ENCODE results near the gene KMT2D.

The KMT2D gene

DNA sequence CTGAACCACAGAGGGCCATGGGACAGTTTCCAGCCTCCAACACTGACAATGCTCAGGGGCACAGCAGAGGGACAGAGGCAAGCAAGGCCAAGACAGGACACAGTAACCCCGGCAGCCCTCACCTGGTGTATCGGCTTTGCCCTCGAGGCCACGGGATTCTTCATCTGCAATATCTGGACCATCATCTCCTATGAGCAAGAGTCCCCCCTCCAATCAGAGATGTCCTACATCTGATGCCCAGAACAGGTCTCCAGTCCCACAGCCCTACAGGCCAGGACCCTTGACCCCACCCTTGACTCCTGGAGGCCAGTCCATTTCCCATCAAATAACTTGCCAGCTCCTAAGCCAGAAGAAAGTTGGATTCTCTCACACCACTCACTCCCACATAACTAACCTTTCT lies 17.4 kb downstream of the KMT2D start:
- Histone ChIP-seq H3K27me3 (ENCODE audit: control insufficient read depth in 2 of 2, insufficient read depth in 2 of 2, low read length in 2 of 2) (no peaks in the 10 kb centered on the region), H3K27ac (ENCODE audit: low read depth in 2 of 2, low read length in 2 of 2) (no peak overlapping the region), H3K9ac (ENCODE audit: low read depth in 1 of 2, low read length in 2 of 2) (no peak overlapping the region), H3K9me3 (ENCODE audit: control insufficient read depth in 2 of 2, low read length in 2 of 2) (no peaks in the 10 kb centered on the region), H3K4me1 (ENCODE audit: control insufficient read depth in 2 of 2, insufficient read depth in 2 of 2, low read length in 2 of 2) (no peaks in the 10 kb centered on the region), H3K4me3 (ENCODE audit: low read length in 2 of 2) (no peak overlapping the region), H3K36me3 (ENCODE audit: control insufficient read depth in 2 of 2, insufficient read depth in 2 of 2, low read length in 2 of 2) (peaks cover 82 to 88% of the 10 kb centered on the region in 2 donors)

DNA sequence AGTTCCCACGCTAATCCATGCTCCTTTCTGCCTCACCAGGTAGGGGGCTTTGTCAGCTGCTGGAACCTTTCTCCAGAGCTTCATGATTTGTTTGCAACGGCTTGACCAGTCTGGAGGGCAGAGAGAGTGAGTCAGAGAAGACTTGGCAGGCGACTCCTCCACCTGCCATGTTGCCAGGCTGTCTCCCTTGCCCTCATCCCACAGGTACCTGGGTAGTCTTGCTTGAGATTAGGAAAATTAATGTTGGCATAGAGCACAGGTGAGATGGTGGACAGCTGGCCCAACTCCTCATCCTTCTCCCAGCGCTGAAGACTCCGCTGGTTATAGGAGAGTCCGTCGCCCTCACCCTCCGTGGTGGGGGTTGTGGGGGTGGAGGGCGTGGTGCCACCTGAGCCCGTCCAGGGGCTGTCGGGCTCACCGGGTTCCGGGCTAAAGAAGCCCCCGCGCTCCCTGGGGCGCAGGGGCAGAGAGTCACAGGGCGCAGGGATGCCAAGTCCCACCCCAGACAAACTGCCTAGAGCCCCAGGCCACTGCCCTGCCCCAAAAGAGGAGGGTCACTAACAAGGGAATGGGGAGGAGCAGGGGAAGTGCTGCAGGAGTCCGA lies 18.6 kb downstream of the KMT2D start:
- Histone ChIP-seq H3K9me3 (ENCODE audit: control insufficient read depth in 2 of 2, low read length in 2 of 2) (no peaks in the 10 kb centered on the region), H3K27ac (ENCODE audit: low read depth in 2 of 2, low read length in 2 of 2) (no peak overlapping the region), H3K9ac (ENCODE audit: low read depth in 1 of 2, low read length in 2 of 2) (no peak overlapping the region), H3K36me3 (ENCODE audit: control insufficient read depth in 2 of 2, insufficient read depth in 2 of 2, low read length in 2 of 2) (peaks cover 85 to 89% of the 10 kb centered on the region in 2 donors), H3K4me3 (ENCODE audit: low read length in 2 of 2) (no peak overlapping the region), H3K27me3 (ENCODE audit: control insufficient read depth in 2 of 2, insufficient read depth in 2 of 2, low read length in 2 of 2) (no peaks in the 10 kb centered on the region), H3K4me1 (ENCODE audit: control insufficient read depth in 2 of 2, insufficient read depth in 2 of 2, low read length in 2 of 2) (no peaks in the 10 kb centered on the region)

DNA sequence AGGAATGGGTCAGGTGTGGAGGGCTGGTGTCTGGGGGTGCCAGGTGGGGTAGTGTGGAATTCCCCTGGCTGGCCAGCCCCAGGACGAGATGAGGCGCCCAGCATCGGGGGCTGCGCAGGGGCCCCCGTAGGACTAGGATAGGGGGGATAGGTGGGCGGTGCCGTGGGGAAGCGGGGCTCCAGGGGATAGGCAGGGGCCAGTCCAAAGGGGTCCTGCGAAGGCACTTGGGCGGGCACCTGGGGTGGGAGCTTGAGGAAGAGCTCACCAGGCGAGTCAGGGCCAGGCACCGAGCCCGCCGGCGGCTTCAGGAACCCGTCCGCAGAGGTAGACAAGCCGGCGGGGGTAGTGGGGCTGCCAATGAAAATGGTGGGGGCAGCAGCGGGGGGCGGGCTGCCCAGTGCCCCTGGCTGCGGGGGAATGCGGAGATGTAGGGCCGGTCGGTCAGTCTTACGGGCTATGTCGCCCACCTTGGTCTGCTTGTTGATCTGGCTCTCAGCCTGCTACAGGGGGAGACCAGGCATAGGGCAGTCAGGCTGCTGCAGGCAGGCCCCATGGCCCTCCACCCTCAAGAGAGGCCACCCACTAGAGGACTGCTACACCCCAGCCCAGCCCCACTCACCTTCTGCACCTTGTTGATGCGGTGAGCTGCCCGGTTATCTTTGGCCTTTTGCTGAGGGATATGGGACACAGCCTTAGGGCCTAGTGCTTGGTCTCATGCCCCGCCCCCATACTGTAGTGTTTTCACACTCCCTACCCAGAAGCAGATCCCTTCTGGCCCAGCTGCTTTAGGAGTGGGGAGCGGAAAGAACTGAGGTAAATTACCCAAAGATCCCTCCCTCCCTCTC lies 19.3 kb downstream of the KMT2D start:
- H3K27me3 ChIP-seq (ENCODE audit: control insufficient read depth in 2 of 2, insufficient read depth in 2 of 2, low read length in 2 of 2) = no peaks in the 10 kb centered on the region
- no peak overlapping the region for H3K27ac ChIP-seq (ENCODE audit: low read depth in 2 of 2, low read length in 2 of 2)
- H3K9ac ChIP-seq (ENCODE audit: low read depth in 1 of 2, low read length in 2 of 2) = no peak overlapping the region

DNA sequence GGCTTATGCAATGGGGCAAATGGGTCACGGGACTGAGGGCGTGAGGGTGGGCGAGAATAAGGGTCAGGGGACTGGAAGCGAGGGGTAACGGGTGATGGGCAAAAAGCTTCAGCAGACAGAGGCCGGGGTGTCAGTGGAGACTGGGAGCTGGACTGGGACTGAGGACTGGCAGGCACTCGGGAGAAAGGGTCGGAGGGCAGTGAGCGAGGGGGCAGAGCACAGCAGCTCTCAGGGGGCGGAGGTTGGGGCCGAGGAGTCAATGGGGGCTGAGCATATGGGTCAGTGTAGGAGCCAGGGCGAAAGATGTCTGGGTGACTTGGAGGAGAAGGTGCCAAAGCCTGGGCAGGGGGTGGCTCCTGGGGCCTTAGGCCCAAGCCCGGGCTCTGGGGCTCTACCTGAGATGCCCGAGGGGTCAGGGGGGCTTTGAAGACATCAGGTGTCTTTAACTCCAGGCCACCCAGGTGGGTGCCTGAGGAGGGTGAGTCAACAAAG lies 20.2 kb downstream of the KMT2D start:
- peaks cover 75 to 80% of the 10 kb centered on the region in 2 donors for H3K36me3 ChIP-seq (ENCODE audit: control insufficient read depth in 2 of 2, insufficient read depth in 2 of 2, low read length in 2 of 2)
- no peaks in the 10 kb centered on the region for H3K4me1 ChIP-seq (ENCODE audit: control insufficient read depth in 2 of 2, insufficient read depth in 2 of 2, low read length in 2 of 2)
- no peak overlapping the region for H3K9ac ChIP-seq (ENCODE audit: low read depth in 1 of 2, low read length in 2 of 2)
- H3K9me3 ChIP-seq (ENCODE audit: control insufficient read depth in 2 of 2, low read length in 2 of 2) = no peaks in the 10 kb centered on the region
- H3K27ac ChIP-seq (ENCODE audit: low read depth in 2 of 2, low read length in 2 of 2) = no peak overlapping the region
- H3K27me3 ChIP-seq (ENCODE audit: control insufficient read depth in 2 of 2, insufficient read depth in 2 of 2, low read length in 2 of 2) = no peaks in the 10 kb centered on the region
- H3K4me3 ChIP-seq (ENCODE audit: low read length in 2 of 2) = no peak overlapping the region

More for the DNA sequence above, 19.3 kb downstream of the KMT2D start:
- no peaks in the 10 kb centered on the region for H3K9me3 ChIP-seq (ENCODE audit: control insufficient read depth in 2 of 2, low read length in 2 of 2)
- no peaks in the 10 kb centered on the region for H3K4me1 ChIP-seq (ENCODE audit: control insufficient read depth in 2 of 2, insufficient read depth in 2 of 2, low read length in 2 of 2)
- H3K4me3 ChIP-seq (ENCODE audit: low read length in 2 of 2) = no peak overlapping the region
- peaks cover 83 to 88% of the 10 kb centered on the region in 2 donors for H3K36me3 ChIP-seq (ENCODE audit: control insufficient read depth in 2 of 2, insufficient read depth in 2 of 2, low read length in 2 of 2)

GRCh38 chr12:49039421-49040363 lies 20.9 kb downstream of the KMT2D start:
- Histone ChIP-seq H3K27ac (ENCODE audit: low read depth in 2 of 2, low read length in 2 of 2) (no peak overlapping the region), H3K9ac (ENCODE audit: low read depth in 1 of 2, low read length in 2 of 2) (no peak overlapping the region), H3K27me3 (ENCODE audit: control insufficient read depth in 2 of 2, insufficient read depth in 2 of 2, low read length in 2 of 2) (no peaks in the 10 kb centered on the region), H3K4me3 (ENCODE audit: low read length in 2 of 2) (no peak overlapping the region), H3K9me3 (ENCODE audit: control insufficient read depth in 2 of 2, low read length in 2 of 2) (no peaks in the 10 kb centered on the region), H3K4me1 (ENCODE audit: control insufficient read depth in 2 of 2, insufficient read depth in 2 of 2, low read length in 2 of 2) (no peaks in the 10 kb centered on the region), H3K36me3 (ENCODE audit: control insufficient read depth in 2 of 2, insufficient read depth in 2 of 2, low read length in 2 of 2) (peaks cover 76 to 80% of the 10 kb centered on the region in 2 donors)

GRCh38 chr12:49038291-49038955 lies 22.2 kb downstream of the KMT2D start:
- no peak overlapping the region for H3K4me3 ChIP-seq (ENCODE audit: low read length in 2 of 2)
- H3K9ac ChIP-seq (ENCODE audit: low read depth in 1 of 2, low read length in 2 of 2) = no peak overlapping the region
- H3K36me3 ChIP-seq (ENCODE audit: control insufficient read depth in 2 of 2, insufficient read depth in 2 of 2, low read length in 2 of 2) = peaks cover 77 to 80% of the 10 kb centered on the region in 2 donors
- H3K27me3 ChIP-seq (ENCODE audit: control insufficient read depth in 2 of 2, insufficient read depth in 2 of 2, low read length in 2 of 2) = no peaks in the 10 kb centered on the region
- H3K27ac ChIP-seq (ENCODE audit: low read depth in 2 of 2, low read length in 2 of 2) = no peak overlapping the region
- H3K9me3 ChIP-seq (ENCODE audit: control insufficient read depth in 2 of 2, low read length in 2 of 2) = no peaks in the 10 kb centered on the region
- no peaks in the 10 kb centered on the region for H3K4me1 ChIP-seq (ENCODE audit: control insufficient read depth in 2 of 2, insufficient read depth in 2 of 2, low read length in 2 of 2)

- no peaks in the 10 kb centered on the region for H3K4me1 ChIP-seq (ENCODE audit: control insufficient read depth in 2 of 2, insufficient read depth in 2 of 2, low read length in 2 of 2)
- no peak overlapping the region for H3K9ac ChIP-seq (ENCODE audit: low read depth in 1 of 2, low read length in 2 of 2)
- H3K36me3 ChIP-seq (ENCODE audit: control insufficient read depth in 2 of 2, insufficient read depth in 2 of 2, low read length in 2 of 2) = peaks cover 76 to 80% of the 10 kb centered on the region in 2 donors
- no peaks in the 10 kb centered on the region for H3K27me3 ChIP-seq (ENCODE audit: control insufficient read depth in 2 of 2, insufficient read depth in 2 of 2, low read length in 2 of 2)
- no peaks in the 10 kb centered on the region for H3K9me3 ChIP-seq (ENCODE audit: control insufficient read depth in 2 of 2, low read length in 2 of 2)
- H3K4me3 ChIP-seq (ENCODE audit: low read length in 2 of 2) = no peak overlapping the region
- no peak overlapping the region for H3K27ac ChIP-seq (ENCODE audit: low read depth in 2 of 2, low read length in 2 of 2)
These were observed 22.7 kb downstream of the KMT2D start for GRCh38 chr12:49037947-49038237.

GRCh38 chr12:49037111-49037946 lies 23.3 kb downstream of the KMT2D start:
- H3K27ac ChIP-seq (ENCODE audit: low read depth in 2 of 2, low read length in 2 of 2) = no peak overlapping the region
- H3K9ac ChIP-seq (ENCODE audit: low read depth in 1 of 2, low read length in 2 of 2) = no peak overlapping the region
- H3K4me3 ChIP-seq (ENCODE audit: low read length in 2 of 2) = no peak overlapping the region
- H3K9me3 ChIP-seq (ENCODE audit: control insufficient read depth in 2 of 2, low read length in 2 of 2) = no peaks in the 10 kb centered on the region
- peaks cover 76 to 80% of the 10 kb centered on the region in 2 donors for H3K36me3 ChIP-seq (ENCODE audit: control insufficient read depth in 2 of 2, insufficient read depth in 2 of 2, low read length in 2 of 2)
- H3K27me3 ChIP-seq (ENCODE audit: control insufficient read depth in 2 of 2, insufficient read depth in 2 of 2, low read length in 2 of 2) = no peaks in the 10 kb centered on the region
- no peaks in the 10 kb centered on the region for H3K4me1 ChIP-seq (ENCODE audit: control insufficient read depth in 2 of 2, insufficient read depth in 2 of 2, low read length in 2 of 2)

GRCh38 chr12:49036029-49036428 lies 24.6 kb downstream of the KMT2D start:
- H3K4me3 ChIP-seq (ENCODE audit: low read length in 2 of 2) = no peak overlapping the region
- no peaks in the 10 kb centered on the region for H3K9me3 ChIP-seq (ENCODE audit: control insufficient read depth in 2 of 2, low read length in 2 of 2)
- no peaks in the 10 kb centered on the region for H3K27me3 ChIP-seq (ENCODE audit: control insufficient read depth in 2 of 2, insufficient read depth in 2 of 2, low read length in 2 of 2)
- no peak overlapping the region for H3K27ac ChIP-seq (ENCODE audit: low read depth in 2 of 2, low read length in 2 of 2)
- no peak overlapping the region for H3K9ac ChIP-seq (ENCODE audit: low read depth in 1 of 2, low read length in 2 of 2)
- no peaks in the 10 kb centered on the region for H3K4me1 ChIP-seq (ENCODE audit: control insufficient read depth in 2 of 2, insufficient read depth in 2 of 2, low read length in 2 of 2)
- peaks cover 75 to 79% of the 10 kb centered on the region in 2 donors for H3K36me3 ChIP-seq (ENCODE audit: control insufficient read depth in 2 of 2, insufficient read depth in 2 of 2, low read length in 2 of 2)
